ENCODE measurements around the gene RAI14.

The RAI14 gene

DNA sequence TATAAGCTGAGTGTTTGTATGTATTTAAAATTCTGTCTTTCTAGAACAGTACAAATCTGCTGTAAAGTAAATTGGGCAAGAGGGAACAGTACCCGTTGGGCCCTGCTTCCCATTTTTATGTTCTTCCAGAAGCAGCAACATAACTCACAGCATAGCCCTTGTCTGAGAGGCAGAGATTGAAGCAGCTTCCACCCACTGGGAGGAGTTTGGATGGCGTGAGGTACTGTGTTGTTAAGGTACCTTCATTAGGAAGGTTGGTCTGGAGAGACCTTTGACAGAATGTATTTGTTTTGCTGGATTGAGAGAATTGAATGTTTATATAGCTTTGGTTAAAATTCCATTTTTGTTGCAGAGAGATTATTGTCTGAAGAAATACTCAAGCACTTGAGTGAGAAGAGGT lies 24.8 kb downstream of the RAI14 start:
- DNase-seq = no peak

DNA sequence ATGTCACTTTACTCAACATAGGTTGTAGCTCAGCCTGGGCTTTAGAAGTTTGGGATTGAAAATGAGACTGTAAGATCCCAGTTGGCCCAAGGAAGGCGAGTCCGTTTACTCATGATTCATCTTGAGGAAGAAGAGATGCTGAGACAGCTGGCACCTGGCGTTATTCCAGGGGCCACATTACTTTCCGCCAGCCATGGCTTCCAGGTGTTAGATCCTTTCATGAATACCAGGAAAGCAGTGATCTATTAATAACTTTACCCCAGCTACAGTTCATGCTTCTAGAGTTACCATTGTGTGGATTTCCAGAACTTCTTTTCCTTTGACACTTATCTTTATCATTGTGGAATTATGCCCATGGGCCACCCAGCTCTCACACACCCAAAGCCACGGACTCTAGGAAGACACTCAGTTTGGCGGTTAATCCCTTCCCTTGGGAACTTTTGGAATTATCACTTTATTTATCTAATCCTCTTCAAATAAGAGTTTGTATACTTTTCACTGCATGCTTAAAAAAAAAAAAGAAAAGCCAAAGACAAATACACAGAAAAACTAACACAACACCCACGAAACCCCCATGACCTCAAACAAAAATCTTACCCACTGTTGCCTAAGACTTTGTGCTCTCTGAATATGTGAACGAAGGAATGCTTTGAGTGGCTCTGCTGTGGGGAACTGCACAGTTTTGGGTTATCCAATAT lies 26.9 kb downstream of the RAI14 start:
- no peak for DNase-seq

DNA sequence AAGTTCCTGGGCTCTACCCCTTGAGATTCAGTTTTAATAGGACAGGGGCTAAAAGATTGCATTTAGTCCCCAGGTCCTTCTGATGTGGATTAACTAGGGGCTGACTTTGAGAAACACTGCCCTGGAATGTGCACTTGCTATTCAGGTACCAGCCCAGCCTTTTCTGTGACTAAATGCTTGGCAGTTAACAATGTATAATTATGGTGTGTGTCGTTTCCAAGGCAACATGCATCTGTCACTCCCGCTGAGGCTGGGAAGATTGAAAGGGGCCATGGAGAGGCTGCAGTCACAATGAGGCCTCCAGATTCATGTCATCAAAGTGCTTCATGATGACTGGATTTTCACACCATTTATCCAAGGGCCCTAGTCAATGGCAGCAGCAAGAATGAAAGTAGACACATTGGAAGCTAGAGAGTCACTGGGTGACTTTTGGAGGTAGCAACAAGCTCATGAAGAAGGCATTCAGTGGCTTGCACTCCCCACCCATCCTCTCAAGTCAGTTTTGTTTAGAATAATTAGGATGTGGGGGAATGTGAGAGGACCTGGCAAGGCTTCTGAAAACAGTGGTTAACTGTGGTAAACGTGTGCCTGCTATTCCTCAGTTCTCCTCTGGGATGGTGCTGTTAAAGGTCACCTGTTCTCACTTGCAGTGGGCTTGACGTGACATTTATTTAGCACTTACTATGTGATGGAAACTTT lies 28.3 kb downstream of the RAI14 start:
- DNase-seq = no peak

DNA sequence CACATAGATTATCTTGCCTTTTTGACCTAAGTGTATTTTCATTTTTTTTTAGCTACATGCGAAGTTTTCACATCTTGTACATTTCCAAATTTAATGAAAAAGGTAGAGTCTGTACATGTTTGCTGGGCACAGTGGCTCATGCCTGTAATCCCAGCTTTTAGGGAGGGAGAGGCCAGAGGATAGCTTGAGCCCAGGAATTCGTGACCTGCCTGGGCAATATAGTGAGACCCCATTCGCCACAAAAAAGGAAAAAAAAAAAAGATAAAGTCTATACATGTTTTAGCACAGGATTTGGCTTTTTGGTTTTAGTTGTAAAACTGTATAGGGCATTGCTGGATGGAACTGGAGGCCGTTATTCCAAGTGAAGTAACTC lies 28.8 kb downstream of the RAI14 start:
- DNase-seq = no peak

DNA sequence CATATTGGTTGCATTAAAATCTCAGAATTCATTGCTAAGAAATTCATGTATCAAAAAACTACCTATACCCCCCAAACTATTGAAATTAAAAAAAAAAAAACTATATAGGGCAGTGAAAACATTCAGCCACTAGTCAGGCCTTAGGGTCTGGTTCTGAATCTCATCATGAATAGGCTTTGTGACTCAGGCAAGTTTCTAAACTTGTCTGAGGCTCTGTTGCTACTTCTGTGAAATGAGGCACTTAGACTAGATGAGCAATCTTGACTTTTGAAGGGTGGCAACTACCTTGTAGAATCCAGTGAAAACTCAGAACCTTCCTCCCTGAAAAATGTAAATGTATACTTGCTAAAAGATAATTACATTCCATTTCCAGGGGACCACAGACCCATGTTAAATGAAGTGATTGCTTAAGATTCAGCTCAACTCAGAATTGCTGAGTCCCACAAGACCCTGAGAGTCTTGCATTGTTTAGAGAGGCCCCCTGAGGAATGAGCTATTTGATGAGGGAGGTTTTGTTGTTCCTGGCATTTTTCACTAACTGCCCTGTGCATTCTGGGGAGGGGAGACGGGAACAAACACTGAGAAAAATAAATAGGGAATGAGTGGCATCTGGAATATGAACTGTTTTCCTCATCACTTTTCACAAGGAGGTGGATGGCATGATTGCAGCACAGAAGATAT lies 29.5 kb downstream of the RAI14 start:
- DNase-seq = no peak

DNA sequence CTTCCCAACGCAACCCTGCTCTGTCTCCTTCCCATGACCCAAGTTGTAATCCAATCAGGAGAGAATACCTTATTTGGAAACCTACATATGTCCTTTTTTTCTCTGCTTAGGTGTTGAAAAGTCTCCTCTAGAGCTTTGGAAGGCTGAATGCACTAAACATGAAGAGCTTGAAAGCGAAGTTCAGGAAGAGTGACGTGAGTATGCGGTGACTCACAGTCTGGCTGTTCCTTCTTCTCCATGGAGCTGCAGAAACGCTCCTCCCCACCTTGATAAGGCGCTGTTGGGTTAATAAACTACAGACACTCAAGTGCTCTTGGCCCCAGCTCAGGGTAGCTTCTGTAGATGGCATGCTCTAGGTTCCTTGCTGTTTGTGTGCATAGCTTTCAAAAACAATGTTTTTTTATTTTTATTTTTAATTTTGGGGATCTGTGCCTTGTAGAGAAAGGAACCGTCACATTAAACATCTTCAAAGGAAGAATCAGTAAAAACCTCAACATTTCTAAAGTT lies 30.7 kb downstream of the RAI14 start:
- no peak for DNase-seq

DNA sequence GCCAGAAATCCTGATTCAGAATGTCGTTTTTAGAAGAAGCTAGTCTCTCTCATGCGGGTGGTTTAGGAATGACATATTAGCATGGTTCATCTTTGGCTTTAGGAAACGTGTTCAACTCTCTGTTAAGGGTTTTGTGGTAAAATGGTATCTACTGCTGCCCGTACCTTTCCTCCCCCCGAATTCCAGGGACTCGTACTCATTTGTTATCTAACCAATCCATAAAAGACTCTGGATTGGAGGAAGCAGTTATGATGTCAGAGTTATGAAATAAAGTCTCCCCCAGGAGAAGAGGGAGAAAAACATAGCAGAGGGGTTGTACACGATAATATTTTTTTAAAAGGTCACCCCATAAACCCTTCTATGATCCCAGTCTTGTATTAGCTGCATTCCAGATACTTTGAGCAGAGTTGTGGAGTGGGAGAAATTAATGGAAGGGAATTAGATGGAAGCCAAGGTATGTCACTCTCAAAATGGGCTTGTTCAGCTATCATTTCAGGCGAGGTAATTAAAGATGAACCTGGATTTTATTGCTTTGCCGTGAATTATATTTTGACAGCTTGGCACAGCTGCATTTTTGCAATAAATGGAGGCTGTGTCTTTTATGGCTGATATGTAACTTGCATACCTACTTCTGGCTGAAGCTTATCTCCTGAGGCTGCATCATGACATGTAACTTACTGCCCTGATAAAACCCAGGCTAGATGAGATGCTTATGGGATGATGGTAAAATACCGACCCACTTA lies 31.3 kb downstream of the RAI14 start:
- no peak for DNase-seq

DNA sequence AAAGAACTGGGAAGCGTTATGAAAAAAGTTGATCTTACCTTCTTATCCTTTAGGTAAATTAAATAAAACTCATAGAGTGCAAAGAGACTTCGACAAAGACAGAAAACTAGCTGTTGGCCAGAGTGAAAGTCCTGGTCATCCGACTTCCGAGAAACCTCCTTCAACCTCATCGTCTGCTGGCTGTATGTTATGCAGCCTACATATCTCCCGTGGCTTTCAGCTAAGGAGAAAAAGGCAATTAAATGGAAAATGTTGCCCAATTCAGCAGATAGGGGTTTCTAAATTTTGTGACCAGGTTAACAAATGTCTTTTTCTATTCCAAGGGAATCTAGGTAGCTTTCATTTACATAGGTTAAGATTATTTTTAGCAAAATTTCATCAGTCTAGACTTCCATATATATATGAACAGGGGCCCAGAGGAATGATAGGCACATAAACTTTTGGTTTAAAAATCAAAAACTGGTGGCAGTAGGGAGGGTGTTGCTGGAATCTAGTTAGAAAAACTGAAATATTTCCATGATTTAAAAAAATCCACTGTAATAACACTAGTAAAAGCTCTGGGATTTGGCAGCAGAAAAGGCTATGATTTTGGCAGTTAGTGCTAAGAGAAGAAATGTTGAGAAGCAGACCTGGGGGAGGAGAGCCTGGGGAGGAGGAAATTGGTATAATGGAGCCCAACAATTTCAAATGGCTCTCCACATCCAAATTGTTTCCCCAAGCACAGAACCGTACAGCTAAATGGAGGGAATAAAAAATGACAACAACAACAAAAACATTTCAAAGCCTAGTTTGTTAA lies 32.1 kb downstream of the RAI14 start:
- DNase-seq = no peak

DNA sequence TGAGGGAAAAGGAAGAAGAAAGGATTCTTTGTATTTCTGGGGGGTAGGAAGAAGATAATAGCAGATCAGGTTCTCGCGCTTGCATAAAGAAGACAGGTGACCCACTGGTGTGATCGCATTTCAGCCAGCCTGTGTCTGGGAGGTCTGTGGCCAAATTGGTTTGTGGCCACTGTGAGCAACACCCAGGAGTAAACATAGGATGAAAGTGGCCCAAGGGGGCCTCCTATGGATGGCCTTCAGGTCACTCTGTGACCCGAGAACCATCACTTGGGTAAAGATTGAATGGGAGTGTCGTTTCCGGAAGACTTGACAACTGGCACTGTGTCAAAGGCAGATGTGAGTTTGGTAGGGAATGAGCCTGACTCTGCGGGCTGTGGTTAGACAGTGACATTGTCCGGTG lies 34.2 kb downstream of the RAI14 start:
- no peak for DNase-seq

DNA sequence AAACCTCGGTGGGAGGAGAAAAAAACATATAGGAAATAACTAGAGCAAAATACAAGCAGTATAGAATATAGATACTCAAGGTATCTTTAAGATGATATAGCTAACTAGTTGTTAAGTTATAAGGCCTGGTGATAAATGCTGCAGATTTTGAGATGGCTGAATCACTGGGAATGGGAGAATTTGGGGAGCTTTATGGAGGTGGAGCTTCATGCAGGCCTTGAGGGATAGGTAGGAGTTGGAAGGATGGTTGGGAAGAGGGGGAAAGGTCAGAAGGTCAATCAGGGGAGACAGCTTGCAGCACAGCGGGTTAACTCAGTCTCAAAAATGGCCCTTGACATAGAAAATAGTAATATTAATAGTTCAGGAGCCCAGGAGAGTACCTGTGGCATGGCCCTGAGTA lies 34.8 kb downstream of the RAI14 start:
- no peak for DNase-seq

DNA sequence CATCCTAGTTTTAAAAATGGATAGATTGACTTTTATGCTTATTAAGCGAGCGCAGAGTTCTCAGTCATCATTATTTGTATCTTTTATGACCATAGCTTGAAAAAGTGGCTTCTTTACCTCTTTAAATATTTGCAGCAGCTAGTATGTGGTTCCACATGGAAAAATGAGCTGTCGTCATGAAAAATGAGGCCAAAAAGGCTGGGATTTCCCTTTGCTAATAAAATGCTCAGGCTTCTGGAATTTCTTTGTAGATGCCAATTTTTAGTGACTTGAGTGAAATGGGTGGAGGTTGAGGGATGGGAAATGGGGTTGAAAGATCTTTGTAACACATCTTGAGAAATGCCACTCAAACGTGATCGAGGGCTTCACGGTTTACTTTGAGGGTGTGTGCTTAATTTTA lies 35.2 kb downstream of the RAI14 start:
- no peak for DNase-seq

DNA sequence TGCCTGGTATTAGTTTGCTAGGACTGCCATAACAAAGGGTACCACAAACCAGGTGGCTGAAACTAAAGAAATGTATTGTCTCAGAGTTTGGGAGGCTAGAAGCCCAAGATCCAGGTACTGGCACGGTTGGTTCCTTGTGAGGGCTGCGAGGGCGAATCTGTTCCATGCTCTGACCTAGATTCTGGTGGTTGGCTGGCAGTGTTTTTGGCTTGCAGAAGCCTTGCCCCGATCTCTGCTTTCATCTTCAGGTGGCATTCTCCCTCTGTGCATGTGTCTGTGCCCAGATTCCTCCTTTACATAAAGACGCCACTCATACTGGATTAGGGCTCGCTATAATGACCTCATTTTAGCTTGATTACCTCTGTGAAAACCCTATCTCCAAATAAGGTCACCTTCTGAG lies 36.7 kb downstream of the RAI14 start:
- DNase-seq = no peak

DNA sequence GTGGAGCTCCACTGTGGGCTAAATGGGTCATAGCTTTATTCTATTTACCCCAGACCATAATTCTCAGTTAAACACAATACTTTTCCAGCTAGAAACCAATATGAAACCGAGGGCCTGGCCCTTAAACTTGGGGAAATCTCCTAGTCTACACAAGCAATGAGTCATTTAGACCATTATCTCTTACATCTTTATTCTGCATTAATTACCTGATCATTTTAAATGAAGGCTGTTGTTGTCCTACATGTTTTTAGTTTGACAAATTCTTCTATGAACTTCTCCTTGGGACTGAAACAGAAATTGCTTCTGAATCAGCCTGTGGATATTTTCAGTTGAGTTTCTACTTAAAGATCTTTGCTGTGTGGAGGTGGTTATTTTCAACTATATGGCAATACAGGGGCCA lies 37.9 kb downstream of the RAI14 start:
- DNase-seq = no peak

DNA sequence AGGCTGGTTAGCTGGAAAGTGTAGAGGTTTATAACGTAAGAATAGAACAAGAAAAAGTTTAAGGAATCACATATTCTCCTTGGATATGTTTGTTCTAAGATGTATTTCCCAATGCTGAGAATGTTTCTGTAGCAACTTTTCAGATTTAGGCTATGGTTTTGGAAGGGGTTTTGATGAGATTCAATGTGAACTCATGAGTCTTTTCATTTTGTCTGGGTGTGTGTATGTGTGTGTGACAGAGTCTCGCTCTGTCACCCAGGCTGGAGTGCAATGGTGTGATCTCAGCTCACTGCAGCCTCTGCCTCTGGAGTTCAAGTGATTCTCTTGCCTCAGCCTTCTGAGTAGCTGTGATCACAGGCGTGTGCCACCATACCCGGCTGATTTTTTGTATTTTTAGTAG lies 38.6 kb downstream of the RAI14 start:
- DNase-seq = no peak

DNA sequence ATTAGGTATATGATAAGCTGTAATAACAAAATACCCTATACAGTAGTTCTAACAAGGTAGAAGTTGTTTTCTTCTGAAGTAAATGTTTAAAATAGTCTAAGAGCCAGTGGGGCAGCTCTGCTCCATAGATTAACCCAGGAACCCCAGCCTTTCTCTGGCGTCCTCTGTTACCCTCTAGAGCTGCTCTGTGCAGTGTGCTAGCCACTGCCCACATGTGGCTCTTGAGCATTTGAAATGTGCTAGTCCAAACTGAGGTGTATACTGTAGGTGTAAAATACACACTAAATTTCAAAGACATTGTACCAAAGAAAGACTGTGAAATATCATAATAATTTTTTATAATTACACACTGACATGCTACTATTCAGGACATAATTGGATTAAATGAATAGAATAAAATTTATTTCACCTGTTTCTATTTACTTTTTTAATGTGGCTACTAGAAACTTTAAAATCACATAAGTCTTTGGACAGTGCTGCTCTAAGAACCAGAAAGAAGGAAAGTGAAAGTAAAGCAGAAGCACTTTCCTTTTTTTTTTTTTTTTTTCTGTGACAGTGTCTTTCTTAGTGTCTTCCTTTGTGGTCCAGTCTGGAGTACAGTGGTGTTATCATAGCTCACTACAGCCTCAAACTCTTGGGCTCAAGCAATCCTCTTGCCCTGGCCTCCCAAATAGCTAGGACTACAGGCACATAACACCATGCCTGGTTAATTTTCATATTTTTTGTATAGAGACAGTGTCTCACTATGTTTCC lies 39.3 kb downstream of the RAI14 start:
- DNase-seq = no peak

DNA sequence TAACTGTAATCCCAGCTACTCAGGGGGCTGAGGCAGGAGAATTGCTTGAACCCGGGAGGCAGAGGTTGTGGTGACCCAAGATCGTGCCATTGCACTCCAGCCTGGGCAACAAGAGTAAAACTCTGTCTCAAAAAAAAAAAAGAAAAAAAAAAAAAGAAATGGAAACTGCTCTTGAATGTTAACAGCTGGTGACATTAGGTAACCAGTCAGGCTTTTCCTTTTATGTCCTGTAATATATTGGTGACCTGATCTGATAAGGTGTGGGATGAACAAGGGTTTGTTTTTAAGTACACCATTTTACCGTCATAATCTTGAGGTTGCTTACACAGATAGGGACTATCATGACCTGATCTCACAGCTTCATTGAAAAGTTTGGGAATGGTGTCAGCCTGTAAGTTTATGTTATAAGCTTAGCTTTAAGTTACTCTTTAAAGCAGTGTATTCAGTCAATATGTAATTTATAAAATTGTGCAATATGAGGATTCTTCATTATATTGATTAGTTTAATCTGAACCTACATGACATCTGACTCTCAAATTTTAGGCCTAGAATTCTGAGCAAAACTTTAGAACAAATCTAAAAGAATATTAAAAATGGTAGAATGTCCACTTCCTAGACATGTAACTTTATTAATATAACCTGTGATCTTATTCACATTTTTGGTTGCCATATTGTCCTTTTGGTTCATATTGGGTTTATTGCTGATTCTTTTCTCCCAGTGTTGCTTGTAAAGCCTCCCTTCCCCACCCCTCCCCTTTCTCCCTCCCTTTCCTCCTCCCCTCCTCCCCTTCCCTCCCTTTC lies 41.4 kb downstream of the RAI14 start:
- DNase-seq = no peak

DNA sequence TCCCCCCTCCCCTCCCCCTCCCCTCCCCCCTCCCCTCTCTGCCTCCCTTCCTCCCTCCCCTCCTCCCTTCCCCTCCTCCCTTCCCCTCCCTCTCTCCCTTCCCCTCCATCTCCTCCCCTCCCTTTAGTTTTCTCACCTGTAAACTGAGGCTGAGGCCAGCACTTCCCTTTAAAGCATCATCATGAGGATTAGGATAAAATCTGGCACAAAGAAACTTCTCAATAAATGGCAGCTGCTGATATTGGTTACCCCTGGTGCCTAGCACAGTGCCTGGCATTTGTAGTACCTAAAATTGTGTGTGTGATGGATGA lies 41.9 kb downstream of the RAI14 start:
- no peak for DNase-seq

DNA sequence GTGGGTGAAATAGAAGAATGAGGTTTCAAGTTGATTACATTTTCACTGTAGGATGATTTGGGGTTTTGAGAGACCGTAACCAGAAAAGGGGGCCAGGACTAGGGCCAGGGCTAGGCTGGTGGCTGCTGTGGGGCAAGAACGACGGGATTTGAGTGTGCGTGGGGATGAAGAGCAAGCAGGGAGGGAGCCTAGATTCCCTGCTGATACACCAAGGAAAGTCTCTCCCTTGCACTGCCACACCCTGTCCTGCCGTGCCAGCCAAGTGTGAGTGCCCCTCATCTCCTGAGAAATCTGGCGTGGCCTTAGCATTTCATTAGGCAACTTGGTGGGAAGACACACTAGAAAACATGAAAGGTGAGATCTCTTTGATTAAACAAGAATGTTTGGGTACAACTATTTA lies 42.6 kb downstream of the RAI14 start:
- DNase-seq = no peak

DNA sequence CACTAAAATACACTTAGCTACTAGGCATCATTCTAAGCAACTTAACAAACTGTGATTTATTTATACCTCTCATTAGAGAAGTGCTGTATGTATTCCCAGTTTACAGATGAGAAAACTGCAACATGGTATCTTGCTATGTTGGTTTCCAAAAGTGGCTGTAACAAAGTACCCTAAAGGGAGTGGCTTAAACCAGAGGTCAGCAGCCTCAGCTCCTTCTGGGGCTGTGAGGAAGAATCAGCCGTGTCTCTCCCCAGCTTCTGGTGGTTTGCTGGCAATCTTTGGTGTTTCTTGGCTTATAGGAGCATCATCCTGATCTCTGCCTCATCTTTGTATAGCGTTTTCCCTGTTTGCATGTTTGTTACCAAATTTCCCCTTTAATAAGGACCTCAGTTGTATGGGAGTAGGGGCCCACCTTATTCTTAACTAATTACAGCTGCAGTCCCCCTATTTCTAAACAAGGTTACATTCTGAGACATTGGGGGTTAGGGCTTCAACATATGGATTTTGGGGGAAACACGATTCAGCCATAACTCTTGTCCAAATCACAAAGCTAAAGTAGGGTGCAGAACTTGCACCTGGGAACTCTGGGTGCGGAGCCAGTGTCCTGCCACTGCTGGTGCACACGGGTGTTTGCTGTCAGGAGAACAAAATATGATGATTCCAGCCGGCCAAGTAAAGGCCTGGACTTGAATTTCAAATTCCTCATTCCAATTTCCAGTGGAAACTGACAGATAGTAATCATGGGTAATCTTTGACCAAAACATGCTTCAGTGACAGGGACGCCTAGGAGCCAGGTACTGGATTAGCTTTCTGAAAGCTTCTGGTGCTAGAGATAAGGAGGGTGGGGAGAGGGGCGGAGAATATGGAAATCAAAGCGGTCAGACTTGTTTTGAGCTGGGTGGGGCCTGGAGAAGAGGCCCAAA lies 43.3 kb downstream of the RAI14 start:
- no peak for DNase-seq

DNA sequence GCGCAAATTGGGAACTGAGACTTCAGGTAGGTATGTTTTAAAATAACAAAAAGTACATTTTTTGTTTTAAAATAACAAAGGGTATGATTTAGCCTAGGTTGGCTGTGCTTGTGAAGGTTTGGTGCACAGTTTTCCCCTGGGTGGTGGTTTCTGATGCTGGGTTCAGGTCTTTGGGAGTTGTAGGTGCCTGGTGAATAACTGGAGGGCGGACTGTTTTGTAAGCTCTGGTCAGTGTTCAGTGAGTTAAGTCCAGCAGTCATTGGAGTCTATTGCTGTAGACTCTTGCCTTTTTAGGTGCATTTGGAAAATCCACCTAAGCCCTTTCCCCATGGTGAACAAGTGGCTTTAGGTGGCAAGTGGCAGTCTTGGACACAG lies 43.9 kb downstream of the RAI14 start:
- no peak for DNase-seq

Measured in GF-D8 (cell line).